Mononuclear cell (primary cell): ENCODE measurements around the gene EPB42. TPM values are rescaled to one million over a fixed set of nuclear protein-coding genes. Genes with fewer than 3 reads are reported as not detected.

Experiments used
- H3K27me3 ChIP-seq: 2 replicates; pipeline ENCODE4 v1.6.0; 2011; ENCODE audit warnings: low read length, control low read depth; ENCODE audit not compliant: insufficient read depth
- H3K4me1 ChIP-seq: 2 replicates; pipeline ENCODE4 v1.5.1; 2011; ENCODE audit warnings: mild to moderate bottlenecking, low read length, control low read depth; ENCODE audit not compliant: insufficient read depth
- H3K4me3 ChIP-seq: 2 replicates; pipeline ENCODE4 v1.5.1; 2011; ENCODE audit warnings: mild to moderate bottlenecking, low read length, moderate library complexity
- H3K9me3 ChIP-seq: 2 replicates; pipeline ENCODE4 v1.5.1; 2011; ENCODE audit warnings: low read depth, mild to moderate bottlenecking, control low read depth, low read length
- total RNA-seq: library from RNA; depleted of rRNA; stranded (reverse); fragments of >200 nt; gene quantifications from one replicate; pipeline ENCODE4 v1.2.3, GENCODE V29; 2012

EPB42 gene
- total RNA-seq, 1 donor: 0.10 TPM

GRCh38 chr15:43249699-43250203 lies 28.9 kb upstream of the EPB42 start:
- Histone ChIP-seq H3K27me3 (no peaks in the 10 kb centered on the region), H3K4me1 (peaks cover 10% of the 10 kb centered on the region), H3K4me3 (no peak overlapping the region), H3K9me3 (no peaks in the 10 kb centered on the region)

DNA sequence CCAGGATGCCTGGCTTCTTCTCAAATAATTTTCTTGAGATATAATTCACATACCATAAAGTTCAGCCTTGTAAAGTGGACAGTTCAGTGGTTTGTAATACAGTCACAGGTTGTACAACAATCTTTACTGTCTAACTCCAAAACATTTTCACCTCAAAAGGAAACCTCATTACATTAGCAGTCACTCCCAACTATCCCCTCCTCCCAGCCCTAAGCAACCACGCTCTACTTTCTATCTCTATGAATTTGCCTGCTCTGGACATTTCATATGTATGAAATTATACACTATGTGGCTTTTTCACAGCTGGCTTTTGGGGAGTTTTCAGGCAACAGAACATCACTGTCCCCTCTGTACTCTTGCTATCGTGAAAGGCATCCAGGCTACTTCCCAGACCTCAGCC lies 28.4 kb upstream of the EPB42 start:
- Histone ChIP-seq H3K4me3 (no peak overlapping the region), H3K4me1 (peaks cover 10% of the 10 kb centered on the region), H3K9me3 (no peaks in the 10 kb centered on the region), H3K27me3 (no peaks in the 10 kb centered on the region)

- H3K4me3 ChIP-seq: no peak overlapping the region
- H3K27me3 ChIP-seq: no peaks in the 10 kb centered on the region
- H3K9me3 ChIP-seq: no peaks in the 10 kb centered on the region
- H3K4me1 ChIP-seq: peaks cover 10% of the 10 kb centered on the region
Observed at GRCh38 chr15:43246261-43246774, 25.5 kb upstream of the EPB42 start.

- Histone ChIP-seq H3K4me3 (no peak overlapping the region), H3K27me3 (peaks cover 4% of the 10 kb centered on the region)
Observed at GRCh38 chr15:43244092-43244491, 23.3 kb upstream of the EPB42 start.

GRCh38 chr15:43243020-43243645 lies 22.3 kb upstream of the EPB42 start:
- peaks cover 16% of the 10 kb centered on the region for H3K4me1 ChIP-seq
- peaks cover 4% of the 10 kb centered on the region for H3K27me3 ChIP-seq
- H3K4me3 ChIP-seq: no peak overlapping the region
- no peaks in the 10 kb centered on the region for H3K9me3 ChIP-seq

More at GRCh38 chr15:43244092-43244491, 23.3 kb upstream of the EPB42 start:
- Histone ChIP-seq H3K4me1 (peaks cover 8% of the 10 kb centered on the region), H3K9me3 (no peaks in the 10 kb centered on the region)

DNA sequence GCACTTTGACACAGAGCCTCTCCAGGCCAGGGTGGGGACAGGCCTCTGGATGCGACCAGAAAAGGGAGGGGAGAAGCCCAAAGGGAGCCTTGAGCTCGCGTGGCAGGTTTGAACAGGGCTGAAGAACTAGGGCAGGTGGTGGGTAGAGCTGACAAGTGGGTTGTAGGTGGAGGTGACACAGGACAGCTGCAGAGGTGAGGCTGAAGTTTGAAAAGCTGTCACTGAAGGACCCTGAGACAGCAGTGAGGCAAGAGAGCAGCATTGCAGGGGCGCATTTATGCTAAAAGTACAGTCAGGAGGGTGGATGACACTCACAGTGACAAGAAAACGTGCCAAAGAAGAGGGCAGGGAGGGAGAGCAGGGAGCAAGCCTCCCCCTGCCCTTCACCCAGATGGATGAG lies 21.8 kb upstream of the EPB42 start:
- H3K27me3 ChIP-seq: peaks cover 4% of the 10 kb centered on the region
- no peaks in the 10 kb centered on the region for H3K9me3 ChIP-seq
- H3K4me1 ChIP-seq: peaks cover 16% of the 10 kb centered on the region
- H3K4me3 ChIP-seq: no peak overlapping the region

GRCh38 chr15:43241100-43241499 lies 20.3 kb upstream of the EPB42 start:
- H3K9me3 ChIP-seq: no peaks in the 10 kb centered on the region
- H3K4me1 ChIP-seq: peaks cover 16% of the 10 kb centered on the region
- peaks cover 4% of the 10 kb centered on the region for H3K27me3 ChIP-seq
- no peak overlapping the region for H3K4me3 ChIP-seq

- no peaks in the 10 kb centered on the region for H3K9me3 ChIP-seq
- H3K4me1 ChIP-seq: peaks cover 16% of the 10 kb centered on the region
- peaks cover 4% of the 10 kb centered on the region for H3K27me3 ChIP-seq
- no peak overlapping the region for H3K4me3 ChIP-seq
Observed at GRCh38 chr15:43239732-43240491, 19.1 kb upstream of the EPB42 start.

DNA sequence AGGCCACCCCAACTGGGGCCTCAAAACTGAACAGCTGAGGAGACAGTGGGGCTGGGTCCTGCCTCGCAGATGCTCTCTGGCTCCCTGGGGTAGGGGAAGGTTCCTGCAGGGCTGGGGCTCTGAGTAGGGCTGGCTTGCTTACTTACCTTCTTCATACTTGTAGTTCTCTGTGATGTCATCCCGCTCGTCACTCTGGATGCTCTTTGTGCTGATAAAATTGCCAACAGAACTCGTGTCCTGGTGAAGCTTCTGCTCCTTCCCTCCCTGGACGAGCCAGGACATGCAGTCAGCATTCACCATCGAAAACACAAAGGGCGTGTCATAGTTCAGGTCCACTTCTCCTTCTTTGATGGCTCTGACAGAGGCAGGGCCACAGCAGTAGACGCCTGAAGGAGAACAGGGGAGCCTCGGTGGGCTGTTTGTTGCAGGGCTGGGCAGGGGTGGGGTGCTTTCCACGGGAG lies 17.9 kb upstream of the EPB42 start:
- H3K9me3 ChIP-seq: no peaks in the 10 kb centered on the region
- no peak overlapping the region for H3K4me3 ChIP-seq
- peaks cover 16% of the 10 kb centered on the region for H3K4me1 ChIP-seq
- H3K27me3 ChIP-seq: peaks cover 4% of the 10 kb centered on the region

DNA sequence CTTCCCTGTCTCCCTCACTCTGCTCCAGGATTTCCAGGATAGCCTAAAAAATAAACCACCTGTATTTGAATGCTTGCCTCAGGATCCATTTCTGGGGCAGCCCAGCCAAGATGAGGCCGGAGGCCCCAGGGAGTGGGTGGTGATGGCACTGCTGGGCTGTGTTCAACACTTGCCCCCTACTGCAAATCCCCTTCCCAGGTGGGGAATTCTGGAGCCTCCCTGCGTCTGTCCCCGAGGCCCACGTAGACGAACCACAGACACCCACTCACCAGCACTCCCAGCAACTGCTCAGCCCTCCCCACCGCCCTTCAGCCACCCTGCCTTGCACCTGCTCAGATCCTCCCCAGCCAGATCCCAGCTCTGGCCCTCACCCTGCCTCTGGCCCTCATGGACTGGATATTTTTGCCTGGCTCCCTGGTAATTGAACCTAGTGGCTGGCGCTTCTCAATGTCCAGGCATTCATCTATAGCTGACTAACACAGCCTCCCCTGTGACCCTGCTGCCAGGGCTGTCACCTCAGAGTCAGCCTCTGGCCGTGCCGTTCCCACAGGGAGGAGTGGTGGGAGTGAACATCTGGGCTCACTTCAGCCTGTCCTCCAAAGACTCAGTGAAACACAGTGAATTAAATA lies 17.1 kb upstream of the EPB42 start:
- Histone ChIP-seq H3K4me1 (peaks cover 16% of the 10 kb centered on the region), H3K9me3 (no peaks in the 10 kb centered on the region), H3K27me3 (peaks cover 4% of the 10 kb centered on the region), H3K4me3 (no peak overlapping the region)

DNA sequence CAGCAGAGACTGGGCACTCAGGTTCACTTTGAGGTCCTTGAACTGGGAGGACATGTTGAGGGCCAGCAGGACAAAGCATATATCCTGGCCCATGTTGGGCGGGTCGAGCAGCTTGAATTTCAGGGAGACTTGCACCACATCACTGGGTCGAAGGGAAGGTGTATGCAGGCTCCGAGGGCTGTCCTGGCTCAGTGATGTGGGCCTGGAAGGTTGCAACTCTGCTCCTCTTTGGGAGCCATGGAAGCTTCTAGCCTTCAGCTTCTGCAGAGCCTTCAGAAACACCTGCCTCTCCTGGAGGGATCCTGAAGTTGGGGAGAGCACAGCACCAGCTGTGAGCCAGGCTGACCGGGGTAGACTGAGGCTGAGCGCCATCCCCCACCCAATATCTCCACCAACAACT lies 14.7 kb upstream of the EPB42 start:
- Histone ChIP-seq H3K9me3 (no peaks in the 10 kb centered on the region), H3K27me3 (no peaks in the 10 kb centered on the region), H3K4me1 (peaks cover 16% of the 10 kb centered on the region), H3K4me3 (no peak overlapping the region)

- H3K4me3 ChIP-seq: no peak overlapping the region
- H3K4me1 ChIP-seq: no peaks in the 10 kb centered on the region
- H3K9me3 ChIP-seq: no peaks in the 10 kb centered on the region
- no peaks in the 10 kb centered on the region for H3K27me3 ChIP-seq
Observed at GRCh38 chr15:43232289-43232874, 11.6 kb upstream of the EPB42 start.

DNA sequence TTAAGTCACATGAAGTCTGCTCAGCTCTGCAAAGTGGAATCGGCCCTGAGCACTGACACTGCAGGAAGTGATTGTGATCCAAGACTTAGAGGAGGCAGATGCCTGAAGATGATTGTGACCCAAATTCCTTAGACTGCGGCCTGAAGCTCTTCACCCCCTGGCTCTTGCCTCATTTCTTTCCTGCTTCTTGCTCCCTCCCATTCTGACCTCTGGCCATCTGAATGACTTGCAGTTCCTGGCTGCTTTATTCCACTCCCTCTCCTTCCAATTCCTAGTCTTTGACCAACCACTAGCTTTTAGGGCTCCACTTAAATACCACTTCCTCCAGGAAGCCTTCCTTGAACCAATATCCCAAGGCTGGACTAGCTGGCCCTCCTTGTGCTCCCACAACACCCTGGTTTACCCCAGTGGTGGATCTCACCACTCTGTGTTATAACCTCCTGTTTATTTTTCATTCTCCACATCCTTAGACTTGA lies 9.9 kb upstream of the EPB42 start:
- Histone ChIP-seq H3K9me3 (no peaks in the 10 kb centered on the region), H3K4me3 (no peak overlapping the region), H3K27me3 (no peaks in the 10 kb centered on the region), H3K4me1 (no peaks in the 10 kb centered on the region)

DNA sequence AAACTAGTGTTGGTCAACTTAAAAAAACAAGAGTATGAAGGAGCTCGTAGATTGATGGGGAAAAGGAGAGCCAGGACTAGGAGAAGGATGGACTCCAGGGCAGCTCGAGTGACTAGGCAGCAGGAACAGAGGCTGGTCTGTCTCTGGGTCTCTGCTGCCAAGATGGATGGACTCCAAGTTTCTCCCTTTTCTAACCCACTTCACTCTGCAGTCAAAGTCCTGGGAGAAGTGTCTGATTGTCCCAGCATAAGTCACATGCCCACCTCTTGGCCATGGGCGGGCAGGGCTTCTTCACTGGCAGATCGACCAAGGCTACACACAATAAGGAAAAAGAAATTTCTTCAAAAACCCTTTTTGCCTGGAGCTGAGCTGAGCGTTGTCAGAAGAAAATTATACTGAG lies 9.2 kb upstream of the EPB42 start:
- no peaks in the 10 kb centered on the region for H3K4me1 ChIP-seq
- H3K9me3 ChIP-seq: no peaks in the 10 kb centered on the region
- no peaks in the 10 kb centered on the region for H3K27me3 ChIP-seq
- no peak overlapping the region for H3K4me3 ChIP-seq
